SHP77 treated with DMSO at 0.1 percent for 48 hours (cell line): ENCODE data around the gene IRS2.
"Not testable (repeated sequence)": the region's sequence is repeated elsewhere in the genome, so short reads cannot be mapped to it uniquely, and the experiment has no call there.

ENCODE experiments used
- DNase-seq: peaks from one replicate; lab custom pipeline; 2025; lab: John Stamatoyannopoulos, UW

The IRS2 gene

DNA sequence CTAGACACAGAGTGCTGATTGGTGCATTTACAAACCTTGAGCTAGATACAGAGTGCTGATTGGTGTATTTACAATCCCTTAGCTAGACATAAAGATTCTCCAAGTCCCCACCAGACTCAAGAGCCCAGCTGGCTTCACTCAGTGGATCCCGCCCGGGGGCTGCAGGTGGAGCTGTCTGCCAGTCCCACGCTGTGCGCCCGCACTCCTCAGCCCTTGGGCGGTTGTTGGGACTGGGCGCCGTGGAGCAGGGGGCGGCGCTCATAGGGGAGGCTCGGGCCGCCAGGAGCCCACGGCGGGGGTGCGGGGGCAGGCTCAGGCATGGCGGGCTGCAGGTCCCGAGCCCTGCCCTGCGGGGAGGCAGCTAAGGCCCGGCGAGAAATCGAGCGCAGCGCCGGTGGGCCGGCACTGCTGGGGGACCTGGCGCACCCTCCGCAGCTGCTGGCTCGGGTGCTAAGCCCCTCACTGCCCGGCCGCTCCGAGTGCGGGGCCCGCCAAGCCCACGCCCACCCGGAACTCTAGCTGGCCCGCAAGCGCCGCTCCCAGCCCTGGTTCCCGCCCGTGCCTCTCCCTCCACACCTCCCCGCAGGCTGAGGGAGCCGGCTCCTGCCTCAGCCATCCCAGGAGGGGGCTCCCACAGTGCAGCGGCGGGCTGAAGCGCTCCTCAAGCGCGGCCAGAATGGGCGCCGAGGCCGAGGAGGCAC, 53.8 kb downstream of the IRS2 start:
- not testable (repeated sequence) for DNase-seq

DNA sequence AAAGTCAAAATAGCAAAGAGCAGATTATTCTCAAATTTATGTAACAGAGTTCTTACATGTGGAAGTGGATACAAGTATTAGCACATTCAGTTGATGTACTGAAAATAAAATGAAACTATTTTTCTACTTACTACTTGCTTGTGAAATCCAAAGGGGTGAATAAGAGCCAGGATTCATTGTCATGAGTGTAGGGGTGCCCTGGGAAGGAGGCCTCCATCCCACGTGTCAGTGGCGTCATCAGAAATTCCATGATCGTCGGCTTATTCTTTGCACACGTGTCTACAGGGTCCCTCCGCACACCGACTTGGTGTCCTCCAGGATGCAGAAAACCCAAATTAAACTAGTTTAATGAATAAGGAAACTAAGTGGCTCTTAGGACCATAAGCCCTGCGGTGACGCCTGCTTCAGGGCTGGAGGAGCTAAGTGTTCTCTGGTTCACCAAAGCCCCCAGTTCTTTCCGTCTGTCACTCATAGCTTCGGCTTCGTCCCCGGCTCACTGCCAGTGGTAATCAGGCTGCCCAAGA, 55.5 kb downstream of the IRS2 start:
- peak; percentile 77 for DNase-seq

DNA sequence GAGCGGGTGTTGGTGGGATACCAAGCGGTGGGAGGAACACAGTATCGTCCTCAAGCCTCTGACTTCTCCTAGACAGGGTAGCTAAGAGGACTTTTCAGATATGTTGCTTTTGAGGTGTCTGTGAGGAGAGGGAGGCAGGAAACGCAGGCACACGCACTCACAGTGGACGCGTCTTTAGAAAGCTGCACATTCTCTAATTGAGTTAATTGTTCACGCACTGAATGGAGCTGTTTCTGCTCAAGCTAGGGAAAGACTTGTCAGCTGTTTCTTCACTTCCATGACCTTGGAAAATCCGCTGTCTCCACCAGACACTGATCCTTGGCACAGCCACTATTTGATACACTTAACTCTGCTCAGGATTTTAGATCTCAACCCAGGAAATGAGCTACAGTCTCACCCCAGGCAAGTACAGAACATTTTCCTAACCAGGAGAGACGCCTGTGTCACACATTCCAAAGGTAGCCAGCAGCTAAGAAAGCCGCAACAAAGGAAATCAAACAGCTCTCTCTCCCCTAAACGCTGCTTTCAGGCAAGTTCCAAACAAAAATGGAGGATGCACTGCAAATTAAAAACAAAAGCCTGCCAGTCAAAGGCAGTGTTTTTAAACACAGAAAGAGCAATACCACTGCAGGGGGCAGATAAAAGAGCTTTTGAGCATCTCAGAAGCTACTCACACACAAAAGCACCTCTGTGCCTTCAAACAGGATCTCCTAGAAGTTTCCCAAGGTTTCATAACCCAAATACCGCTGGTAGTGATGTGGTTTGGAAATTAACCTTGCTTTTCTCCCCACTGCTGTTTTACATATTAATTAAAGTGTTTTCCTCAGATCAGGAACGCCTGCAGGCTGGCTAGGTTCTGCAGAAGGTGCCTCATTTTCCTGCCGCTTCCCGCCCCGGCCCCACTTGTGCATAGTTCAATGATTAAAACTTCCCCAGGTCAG, 57.3 kb downstream of the IRS2 start:
- DNase-seq: peak; percentile 42

DNA sequence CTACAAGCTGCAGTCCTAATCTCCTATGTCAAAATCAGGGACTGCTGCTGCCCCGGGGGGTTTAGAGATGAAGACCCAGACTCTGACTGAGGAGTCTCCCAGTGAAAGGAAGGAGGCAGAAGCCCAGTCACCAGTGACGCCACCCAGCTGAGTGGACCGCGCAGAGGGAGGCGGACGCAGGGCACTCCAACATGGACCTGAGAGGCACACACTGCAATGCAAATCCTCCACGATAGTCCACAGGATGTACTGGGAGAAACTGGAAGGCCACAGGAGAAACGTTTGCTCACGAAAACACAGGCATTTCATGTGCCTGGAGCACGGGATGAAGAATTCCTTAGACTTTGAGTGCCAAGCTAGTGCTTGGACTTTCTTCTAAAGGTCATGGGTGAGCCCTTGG, 58.3 kb downstream of the IRS2 start:
- DNase-seq: no peak

DNA sequence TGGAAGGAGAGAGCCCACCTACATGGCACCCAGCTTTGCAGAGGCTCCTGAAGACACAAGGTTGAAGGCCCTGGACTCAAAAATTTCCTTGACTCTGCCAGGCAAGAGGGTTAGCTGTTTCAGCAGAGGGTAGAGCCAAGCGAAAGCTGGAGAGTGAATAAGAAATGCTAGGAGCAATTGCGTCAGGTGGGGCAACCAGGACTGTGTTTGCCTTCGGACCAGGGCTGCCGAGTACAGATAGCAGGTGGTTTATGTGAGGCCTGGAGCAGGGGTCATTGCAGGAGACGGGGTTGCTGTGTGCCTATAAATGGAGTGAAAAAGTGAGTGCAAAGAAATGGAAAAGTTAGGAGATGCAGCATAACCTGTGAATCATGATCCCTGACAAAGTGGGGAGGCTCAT, 59.1 kb downstream of the IRS2 start:
- no peak for DNase-seq

DNA sequence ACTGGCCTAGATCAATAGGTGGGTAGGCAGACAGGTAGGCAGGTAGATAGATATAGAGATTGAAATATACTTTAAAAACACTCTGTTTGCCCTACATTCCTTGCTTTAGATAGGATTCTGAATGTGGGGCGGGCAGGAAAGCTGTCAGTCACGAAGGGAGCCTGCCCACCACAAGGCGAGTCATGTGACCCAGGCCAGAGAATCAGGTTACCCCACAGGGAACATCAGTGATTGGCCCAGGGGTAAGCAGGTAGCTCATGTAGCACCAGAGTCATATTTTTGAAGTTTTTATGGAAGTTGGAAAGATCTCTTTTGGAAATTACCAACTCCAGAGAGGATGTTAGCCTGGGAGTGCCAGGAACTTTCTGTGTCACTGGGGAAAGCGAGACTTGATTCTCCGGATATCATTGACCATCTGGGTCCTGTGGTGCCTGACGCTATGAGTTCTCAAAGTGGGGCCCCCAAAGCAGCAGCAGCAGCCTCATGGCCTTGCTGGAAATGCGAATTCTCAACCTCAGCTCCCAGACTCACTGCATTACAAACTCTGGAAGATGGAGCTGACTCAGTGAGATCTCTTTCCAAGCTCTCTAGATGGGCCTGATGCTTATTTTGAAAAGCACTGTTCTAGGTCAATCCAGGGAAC, 60.3 kb downstream of the IRS2 start:
- DNase-seq: no peak

DNA sequence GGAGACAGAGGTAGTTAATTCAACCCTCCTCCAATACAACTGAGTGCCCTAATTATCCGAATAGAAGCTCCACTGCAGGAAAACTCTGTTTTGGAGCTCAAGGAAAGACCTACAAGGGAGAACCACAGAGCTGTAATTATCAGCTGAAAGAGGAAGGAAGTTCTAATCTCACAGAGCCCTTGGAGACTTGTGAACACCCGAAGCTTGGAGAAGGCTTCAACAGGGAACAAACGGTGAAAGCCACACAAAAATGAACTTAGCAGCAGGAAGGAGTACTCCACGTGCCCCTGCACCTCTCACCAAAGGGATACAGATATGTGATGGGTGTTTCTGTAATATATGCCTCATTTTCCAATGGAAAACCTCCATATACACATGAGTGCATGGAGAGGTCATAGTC, 61.1 kb downstream of the IRS2 start:
- DNase-seq: no peak

DNA sequence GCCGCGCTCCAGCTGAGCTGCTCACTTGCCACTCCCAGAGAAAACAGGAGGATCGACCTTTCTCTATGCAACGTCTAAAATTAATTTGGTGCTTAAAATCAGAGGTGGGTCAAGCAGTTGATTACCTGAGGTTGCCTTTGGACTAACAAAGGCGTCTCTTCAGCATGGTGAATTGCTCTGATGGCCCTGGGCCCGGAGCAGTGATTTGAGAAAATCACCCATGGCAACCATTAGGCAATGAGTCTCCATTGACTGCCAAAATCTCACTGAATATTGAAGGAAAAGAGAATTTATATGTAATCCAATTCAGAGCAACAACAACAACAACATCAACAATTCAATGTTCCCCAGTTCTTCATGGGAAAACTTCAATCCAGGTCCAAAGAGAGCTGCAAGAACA, 61.8 kb downstream of the IRS2 start:
- DNase-seq: no peak

DNA sequence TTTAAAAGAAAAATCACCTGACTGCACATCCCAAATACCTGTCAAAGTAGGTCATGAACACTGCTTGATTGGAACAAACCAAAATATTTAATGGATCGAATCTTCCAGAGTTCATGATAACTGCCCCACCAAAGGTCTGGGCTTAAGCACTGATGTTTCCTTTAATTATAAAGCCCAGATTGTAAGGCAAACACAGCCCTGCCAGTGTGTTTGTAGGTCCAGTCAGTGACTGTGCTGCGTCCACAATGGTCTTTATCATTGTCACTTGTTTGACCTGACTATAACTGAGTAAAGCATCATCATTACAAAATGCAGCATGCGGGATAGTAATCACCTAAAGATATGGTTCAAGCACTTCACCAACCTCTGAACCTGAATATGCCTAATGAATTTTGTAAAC, 63.3 kb downstream of the IRS2 start:
- DNase-seq: no peak

DNA sequence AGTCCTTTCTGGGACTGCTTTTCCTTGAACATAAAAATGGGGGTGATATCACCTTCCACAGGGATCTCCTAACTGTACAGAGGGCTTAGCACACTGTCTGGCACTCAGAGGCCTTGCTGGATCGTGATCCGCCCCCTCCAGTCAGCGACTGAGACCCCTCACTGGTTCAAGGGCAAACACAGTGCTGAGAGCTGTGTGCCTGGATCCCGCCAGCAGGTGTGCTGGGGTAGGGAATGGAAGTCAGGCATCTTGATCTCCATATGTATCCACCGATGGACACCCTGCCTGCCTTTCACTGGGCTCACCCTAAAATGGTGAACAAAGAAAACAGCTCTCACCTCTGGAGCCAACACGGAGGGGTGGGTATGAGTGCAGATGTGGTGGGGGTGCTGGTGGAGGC, 64.3 kb downstream of the IRS2 start:
- DNase-seq: no peak

DNA sequence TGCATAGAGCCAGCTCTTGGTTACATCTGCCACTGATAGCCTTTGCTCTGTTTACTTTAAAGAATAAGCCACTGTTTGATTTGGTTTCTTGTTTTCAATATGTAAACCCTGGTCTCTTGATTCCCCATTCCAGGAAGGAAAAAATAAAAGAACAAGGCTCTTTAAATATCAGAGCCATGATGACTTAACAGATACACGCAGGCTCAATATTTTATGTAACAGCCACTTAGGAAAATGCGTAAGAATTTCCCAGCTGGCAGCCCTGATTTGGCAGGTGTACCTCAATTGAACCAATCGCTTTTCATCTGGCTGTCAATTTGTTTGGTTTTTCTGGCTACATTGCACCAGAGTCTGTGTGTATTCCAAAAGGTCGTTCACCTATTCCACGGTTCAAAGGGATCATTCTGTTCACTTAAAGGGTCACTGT, 65.6 kb downstream of the IRS2 start:
- peak; percentile 99 for DNase-seq

DNA sequence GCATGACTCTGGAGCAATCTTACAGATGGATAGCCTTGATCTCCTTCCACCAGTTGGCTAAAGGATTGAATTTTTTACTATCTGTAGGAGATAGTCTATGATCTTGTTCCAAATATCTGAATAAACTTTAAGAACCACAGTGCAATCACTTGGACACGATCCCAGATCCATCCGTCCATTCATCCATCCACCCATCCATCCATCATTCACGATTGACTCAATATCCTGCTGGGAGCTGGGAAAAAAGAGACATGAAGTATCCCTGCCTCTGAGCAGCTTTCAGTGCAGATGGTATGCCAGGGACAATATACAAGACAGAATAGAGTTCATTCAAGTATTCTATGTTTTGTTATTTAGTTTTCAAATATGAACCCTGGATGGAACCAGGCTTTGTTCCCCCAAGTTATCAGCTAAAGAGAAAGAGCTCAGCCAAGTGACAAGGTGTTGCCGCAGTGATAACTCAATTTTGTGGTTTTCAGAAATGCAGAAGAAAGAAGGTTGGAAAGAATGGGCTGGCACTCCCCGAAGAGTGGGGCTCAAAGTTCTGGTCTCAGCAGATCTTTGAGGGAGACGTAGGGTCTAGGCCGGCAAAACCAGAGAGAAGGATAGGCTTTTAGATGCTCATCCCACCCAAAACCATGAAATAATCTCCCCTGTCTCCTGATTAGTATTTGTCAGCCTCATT, 66.3 kb downstream of the IRS2 start:
- DNase-seq: no peak

DNA sequence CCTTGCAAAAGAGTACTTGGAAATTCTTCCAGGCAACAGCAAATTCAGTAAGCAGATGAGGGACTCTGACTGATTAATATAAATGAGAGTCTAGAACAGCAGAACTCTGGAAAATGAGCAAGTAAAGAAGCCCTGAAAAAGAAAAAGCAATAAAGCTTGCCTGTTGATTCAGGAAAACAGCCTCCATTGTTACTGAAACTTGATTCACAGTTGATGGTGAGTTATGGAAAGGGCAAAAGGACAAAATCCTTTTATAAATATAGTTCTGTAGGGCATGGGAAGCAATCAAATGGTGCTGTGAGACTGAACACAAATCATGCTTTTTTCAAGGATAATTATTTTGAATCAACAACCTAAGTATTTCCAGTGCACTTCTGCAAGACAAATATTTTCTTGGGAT, 67.7 kb downstream of the IRS2 start:
- no peak for DNase-seq

DNA sequence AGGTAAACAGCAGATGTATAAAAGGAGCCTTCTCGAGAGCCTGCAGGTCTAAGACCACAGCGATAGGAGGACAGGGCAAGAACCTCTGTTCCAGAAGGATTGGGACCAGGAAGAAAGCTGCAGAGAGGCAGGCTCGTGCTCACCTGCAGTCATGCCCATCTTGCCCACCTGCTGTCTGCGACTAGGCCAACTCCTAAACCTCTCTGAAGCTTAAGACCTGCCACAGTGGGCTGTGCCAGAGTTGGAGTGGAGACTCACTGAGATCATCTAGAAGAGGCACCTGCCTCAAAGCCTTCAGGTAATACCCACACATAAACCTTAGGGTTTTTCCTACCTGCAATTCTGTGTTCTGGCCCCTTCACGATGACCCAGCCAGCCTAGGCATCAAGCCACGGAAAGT, 68.7 kb downstream of the IRS2 start:
- no peak for DNase-seq

DNA sequence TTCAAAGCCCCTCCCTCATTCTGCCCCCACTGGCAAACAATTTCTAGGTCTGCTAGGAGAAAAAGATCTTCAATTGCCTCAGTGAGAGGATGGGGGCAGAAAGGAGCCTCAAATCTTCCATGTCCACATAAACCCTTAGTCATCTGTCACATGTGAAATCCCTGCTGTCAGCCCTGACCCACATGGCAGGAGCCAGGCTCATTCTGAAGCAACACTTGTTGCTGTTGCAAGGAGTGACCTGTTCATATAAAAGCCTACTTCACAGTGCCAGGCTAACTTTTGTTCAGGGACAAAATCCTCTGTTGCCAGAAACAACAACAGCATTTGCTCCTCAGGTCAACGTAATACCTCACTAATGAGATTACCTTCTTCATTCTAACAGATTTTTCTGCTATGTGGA, 70.5 kb downstream of the IRS2 start:
- no peak for DNase-seq

DNA sequence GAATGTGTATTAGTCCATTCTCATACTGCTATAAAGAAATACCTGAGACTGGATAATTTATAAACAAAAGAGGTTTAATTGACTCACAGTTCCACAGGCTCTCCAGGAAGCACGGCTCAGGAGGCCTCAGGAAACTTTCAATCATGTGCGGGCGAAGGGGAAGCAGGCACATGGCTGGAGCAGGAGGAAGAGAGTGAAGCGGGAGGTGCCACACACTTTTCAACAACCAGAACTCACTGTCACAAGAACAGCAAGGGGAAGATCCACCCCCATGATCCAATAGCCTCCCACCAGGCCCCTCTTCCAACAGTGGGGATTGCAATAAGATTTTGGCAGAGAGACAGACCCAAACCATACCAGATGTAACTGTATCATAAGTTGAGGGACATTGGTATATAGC, 72.7 kb downstream of the IRS2 start:
- DNase-seq: no peak

DNA sequence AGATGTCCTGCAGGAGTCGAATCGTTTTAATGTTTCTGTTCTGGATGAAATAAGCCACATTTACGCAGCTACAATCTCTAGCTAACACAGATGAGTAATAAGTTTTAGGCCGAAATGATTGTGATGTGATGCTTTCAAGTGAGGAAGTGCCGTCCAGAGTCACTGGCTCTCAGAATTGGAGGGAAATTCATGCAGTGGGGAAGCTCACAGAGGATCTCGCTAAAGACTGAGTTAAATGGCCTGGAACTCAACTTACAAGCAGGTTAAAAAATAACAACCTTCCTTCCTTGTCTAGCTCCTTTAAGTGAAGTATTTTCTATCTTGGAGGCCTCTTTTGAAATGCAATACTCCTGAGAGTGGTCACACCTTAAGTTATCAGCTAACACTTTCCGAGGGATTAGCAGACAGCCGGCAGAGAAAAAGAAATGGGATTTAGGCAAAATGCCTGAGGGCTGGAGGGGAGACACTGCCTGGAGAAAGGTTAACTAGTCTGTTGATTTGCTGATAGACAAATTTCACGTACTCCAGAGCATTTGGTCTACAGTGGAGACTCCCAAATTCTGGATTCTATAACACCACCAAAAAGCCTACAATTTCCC, 74.2 kb downstream of the IRS2 start:
- no peak for DNase-seq

DNA sequence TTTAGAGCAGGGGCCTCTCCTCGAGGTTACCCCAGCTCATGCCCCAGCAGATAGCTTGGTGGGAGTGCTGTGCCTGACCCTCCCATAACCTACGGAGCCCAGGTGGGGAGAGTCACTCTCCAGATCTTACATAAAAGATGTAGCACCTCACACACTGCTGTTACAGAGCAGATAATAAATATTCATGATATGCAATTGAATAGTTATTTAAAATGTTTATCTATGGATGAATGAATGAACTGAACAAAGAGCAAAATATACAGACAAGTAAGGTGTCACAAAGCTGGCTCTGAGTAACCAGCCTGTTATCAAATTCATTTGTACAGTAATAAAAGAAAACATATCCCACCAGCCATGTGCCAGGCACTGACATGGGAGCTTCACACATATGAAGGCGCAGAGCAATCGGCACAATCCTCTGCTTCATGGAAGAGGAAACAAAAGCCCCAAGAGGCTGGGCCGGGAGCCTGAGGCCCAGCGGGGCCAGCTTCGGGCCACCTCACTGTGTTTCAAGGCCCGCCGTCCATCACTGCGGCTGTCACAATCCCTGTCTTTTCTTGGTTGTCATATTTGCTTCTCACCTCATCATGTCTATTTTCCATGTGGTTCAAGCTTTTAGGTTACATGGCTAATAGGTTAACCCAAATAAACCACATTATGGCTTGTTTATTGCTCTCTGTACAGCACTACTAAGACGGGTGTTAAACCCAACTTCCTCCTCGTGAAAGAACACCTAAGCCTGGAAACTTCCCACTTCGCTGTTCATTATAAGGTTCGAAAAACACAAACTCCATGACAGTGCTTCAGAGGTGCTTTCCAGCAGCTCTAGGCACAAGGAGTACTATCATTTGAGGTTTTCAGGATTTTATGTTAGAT, 78.4 kb downstream of the IRS2 start:
- no peak for DNase-seq

DNA sequence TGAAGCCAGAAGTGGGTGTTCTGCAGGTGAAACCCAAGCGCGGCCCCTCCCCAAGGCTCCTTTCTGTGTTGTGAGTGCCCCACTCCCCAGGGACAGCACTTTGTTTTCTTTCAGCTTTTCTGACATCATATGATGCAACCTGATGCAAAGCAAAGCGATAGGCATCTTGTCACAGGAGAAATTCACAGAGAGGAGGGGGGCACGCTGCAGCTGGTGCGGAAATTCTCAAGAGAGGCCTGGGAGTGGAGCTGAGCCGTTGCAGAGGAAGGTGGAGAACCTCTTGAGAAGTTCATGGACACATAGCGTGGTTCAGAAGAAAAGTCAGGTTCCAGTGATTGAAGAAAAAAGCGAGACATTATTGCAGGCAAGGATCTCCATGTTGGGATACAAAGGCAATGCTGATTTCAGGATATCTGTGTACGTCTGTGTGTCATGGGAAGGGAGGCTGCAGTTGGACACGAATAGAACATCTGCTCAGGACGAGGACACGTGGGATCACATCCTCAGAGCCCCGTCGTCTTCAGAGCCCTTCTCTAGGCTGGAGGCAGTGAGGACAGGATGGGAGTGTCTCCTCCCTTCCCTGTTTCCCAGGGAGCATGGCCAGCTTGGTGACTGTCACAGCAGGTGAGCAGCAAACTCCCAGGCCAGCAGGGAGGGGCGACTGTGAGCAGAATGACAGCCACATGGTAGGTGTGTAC, 79.2 kb downstream of the IRS2 start:
- peak; percentile 84 for DNase-seq
